IPS DF 19.7 (cell line): ENCODE measurements around the gene F13A1.

Experiments used
- DNase-seq: peaks from one replicate; pipeline ENCODE4 v3.0.0-alpha.2; 2013; ENCODE audit warnings: low read depth, low spot score

F13A1 gene

GRCh38 chr6:6195080-6195479 is 125.4 kb downstream of the F13A1 start:
- DNase-seq, result no peak

GRCh38 chr6:6193221-6193745 is 127.2 kb downstream of the F13A1 start:
- DNase-seq, result no peak

- DNase-seq, result no peak
These were observed 128.6 kb downstream of the F13A1 start for GRCh38 chr6:6191909-6192308.

- DNase-seq, result peak; percentile 15
These were observed 129.0 kb downstream of the F13A1 start for GRCh38 chr6:6191476-6191875.

GRCh38 chr6:6180684-6181083 is 139.8 kb downstream of the F13A1 start:
- DNase-seq, result no peak

- DNase-seq, result no peak
These were observed 140.4 kb downstream of the F13A1 start for GRCh38 chr6:6179858-6180623.

- no peak for DNase-seq
These were observed 141.7 kb downstream of the F13A1 start for GRCh38 chr6:6178795-6179194.

- DNase-seq, result no peak
These were observed 142.7 kb downstream of the F13A1 start for GRCh38 chr6:6177754-6178153.

- DNase-seq, result no peak
These were observed 143.8 kb downstream of the F13A1 start for GRCh38 chr6:6176586-6177228.

GRCh38 chr6:6176127-6176526 is 144.3 kb downstream of the F13A1 start:
- DNase-seq, result no peak

GRCh38 chr6:6169141-6169540 is 151.3 kb downstream of the F13A1 start:
- DNase-seq, result peak; percentile 38

- DNase-seq, result no peak
These were observed 154.4 kb downstream of the F13A1 start for GRCh38 chr6:6166064-6166463.

- DNase-seq, result no peak
These were observed 156.1 kb downstream of the F13A1 start for GRCh38 chr6:6164367-6164766.

GRCh38 chr6:6154335-6154734 is 166.1 kb downstream of the F13A1 start:
- DNase-seq, result no peak

GRCh38 chr6:6152060-6152459 is 168.4 kb downstream of the F13A1 start:
- no peak for DNase-seq

GRCh38 chr6:6148192-6148815 is 172.2 kb downstream of the F13A1 start:
- DNase-seq, result no peak

- DNase-seq, result no peak
These were observed 188.9 kb downstream of the F13A1 start for GRCh38 chr6:6131492-6132109.

GRCh38 chr6:6125495-6125894 is 195.0 kb downstream of the F13A1 start:
- no peak for DNase-seq

GRCh38 chr6:6123803-6124202 is 196.7 kb downstream of the F13A1 start:
- no peak for DNase-seq

- no peak for DNase-seq
These were observed 198.5 kb downstream of the F13A1 start for GRCh38 chr6:6121943-6122342.

GRCh38 chr6:6105472-6106036 is 214.9 kb downstream of the F13A1 start:
- DNase-seq, result no peak
